ENCODE data around the gene LRRC51.

DNA sequence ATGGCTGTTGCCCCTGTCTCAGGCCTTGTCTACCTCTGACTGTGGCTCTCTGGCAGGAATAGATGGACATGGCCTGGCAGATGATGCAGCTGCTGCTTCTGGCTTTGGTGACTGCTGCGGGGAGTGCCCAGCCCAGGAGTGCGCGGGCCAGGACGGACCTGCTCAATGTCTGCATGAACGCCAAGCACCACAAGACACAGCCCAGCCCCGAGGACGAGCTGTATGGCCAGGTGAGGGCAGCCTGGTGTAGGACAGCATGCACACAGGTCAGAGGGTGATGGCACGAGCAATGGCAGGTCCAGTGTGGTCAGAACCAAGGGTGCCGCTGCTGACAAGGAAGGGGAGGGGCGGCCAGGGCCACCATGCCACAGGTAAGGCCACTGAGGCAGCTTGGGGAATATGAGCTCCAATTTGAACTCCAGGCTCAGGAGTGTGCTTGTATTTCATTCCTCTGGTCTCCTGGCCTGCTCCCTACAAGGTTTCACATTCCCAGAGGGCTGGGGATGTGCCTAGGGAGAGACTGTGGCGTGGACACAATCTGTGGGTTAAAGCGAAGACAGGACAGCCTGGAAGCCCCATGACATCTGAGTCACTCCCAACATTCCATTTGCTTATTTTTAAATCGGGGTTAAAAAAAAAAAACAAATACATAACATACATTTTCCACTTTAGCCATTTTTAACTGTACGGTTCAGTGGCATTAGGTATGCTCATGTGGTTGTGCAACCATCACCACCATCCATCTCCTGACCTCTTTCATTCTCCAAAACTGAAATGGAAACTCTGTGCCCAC is 55.4 kb downstream of the LRRC51 start:
- no peak for TF ChIP-seq EZH2 (IDR thresholded peaks at IDR 0.05; ENCODE audit: borderline replicate concordance, low read depth, low read length, severe bottlenecking)
- TF ChIP-seq GATA2 (IDR thresholded peaks at IDR 0.05; ENCODE audit: insufficient read depth, insufficient read length, low read depth, low read length), result no peak
- TF ChIP-seq, protein P1, sequence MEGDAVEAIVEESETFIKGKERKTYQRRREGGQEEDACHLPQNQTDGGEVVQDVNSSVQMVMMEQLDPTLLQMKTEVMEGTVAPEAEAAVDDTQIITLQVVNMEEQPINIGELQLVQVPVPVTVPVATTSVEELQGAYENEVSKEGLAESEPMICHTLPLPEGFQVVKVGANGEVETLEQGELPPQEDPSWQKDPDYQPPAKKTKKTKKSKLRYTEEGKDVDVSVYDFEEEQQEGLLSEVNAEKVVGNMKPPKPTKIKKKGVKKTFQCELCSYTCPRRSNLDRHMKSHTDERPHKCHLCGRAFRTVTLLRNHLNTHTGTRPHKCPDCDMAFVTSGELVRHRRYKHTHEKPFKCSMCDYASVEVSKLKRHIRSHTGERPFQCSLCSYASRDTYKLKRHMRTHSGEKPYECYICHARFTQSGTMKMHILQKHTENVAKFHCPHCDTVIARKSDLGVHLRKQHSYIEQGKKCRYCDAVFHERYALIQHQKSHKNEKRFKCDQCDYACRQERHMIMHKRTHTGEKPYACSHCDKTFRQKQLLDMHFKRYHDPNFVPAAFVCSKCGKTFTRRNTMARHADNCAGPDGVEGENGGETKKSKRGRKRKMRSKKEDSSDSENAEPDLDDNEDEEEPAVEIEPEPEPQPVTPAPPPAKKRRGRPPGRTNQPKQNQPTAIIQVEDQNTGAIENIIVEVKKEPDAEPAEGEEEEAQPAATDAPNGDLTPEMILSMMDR (IDR thresholded peaks at IDR 0.05; ENCODE audit: extremely low read depth in 1 of 2, insufficient read depth in 1 of 2, low read depth in 1 of 2, low read length in 2 of 2), result no peak
- TF ChIP-seq POLR2AphosphoS5 (IDR thresholded peaks at IDR 0.05; ENCODE audit: insufficient read depth, low read depth, low read length), result no peak
- no peak for TF ChIP-seq MYC (IDR thresholded peaks at IDR 0.05; ENCODE audit: low read depth, low read length)
- TF ChIP-seq, protein P2, sequence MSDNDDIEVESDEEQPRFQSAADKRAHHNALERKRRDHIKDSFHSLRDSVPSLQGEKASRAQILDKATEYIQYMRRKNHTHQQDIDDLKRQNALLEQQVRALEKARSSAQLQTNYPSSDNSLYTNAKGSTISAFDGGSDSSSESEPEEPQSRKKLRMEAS (IDR thresholded peaks at IDR 0.05; ENCODE audit: insufficient read depth, insufficient read length), result no peak
- TF ChIP-seq JUN (IDR thresholded peaks at IDR 0.05; ENCODE audit: borderline replicate concordance, insufficient read depth, insufficient read length, low read depth), result no peak
- no peak for TF ChIP-seq POLR2A (IDR thresholded peaks at IDR 0.05; ENCODE audit: low read depth, low read length)

Data from endothelial cell of umbilical vein (primary cell).